ENCODE measurements around the gene NSF.
"Not testable (repeated sequence)": the region's sequence is repeated elsewhere in the genome, so short reads cannot be mapped to it uniquely, and the experiment has no call there.

Gene NSF

GRCh38 chr17:46777943-46778915 is 187.8 kb downstream of the NSF start:
- no peak for DNase-seq

DNA sequence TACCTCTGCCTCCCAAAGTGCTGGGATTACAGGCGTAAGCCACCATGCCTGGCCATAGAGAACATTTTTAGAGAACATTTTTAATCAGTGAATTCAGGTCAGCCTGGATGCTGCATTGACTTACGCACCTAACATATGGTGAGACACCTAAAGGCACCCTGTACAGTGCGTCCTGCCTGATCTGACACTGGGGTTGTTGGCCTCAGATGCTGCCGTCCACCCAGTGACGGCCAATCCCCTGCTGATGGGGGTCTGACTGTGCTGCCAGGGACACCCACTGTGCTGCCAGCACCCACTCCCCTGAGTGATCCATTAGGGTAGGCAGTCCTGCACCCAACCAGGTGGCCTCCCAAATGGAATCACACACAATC is 189.5 kb downstream of the NSF start:
- DNase-seq = no peak

DNA sequence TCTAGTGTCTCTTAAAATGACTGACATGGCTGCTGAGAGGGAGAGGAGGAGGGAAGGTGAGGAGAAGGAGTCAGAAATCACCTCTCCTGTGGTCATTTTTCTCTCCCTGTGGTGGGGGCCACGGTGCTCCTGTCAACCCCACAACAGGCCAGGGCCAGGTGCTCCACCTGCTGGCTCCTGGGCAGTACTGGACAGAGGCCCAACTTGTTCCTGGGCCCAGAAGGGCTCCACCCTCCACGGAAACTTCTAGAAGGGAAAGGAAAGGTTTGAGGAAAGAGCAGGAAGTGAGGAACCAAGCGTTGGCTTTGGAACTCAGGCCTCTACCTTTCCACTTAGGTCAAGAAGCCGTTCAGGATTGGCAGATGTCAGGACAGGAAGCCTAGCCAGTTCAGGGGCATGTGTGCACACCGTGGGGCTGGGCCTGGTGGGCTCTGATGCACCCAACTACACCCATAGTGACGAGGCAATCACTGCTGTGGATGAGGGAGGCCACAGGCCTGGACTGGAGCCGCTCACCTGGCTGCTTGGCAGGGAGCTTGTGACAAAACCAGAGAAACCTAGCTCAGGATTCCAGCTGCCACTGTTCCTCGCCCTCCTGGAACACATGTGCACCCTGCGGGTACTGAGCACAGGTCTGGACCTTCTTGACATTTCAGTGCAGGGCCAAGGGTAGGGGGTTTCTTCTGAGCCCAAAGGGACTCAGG is 191.9 kb downstream of the NSF start:
- no peak for DNase-seq

- DNase-seq = peak; percentile 26
Observed at GRCh38 chr17:46783031-46783593, 192.6 kb downstream of the NSF start.

DNA sequence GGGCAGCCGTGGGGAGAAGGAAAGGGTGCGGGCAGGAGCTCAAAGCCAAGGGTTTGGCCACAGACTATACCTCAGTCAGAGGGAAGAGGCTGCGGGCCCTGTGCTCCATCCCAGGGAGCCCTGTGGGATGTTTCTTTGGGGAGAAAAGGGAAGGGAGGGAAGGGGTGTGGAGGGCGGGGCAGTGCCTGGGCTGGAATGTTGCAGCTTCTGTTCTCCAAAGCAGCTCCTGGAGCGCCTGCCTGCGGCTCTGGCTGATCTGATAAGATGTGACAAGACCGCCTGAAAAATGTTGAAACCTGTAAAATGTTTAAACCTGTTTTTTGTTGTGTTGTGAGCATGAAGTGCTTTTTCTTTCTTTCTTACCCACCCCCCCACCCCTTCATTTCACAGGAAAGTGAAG is 195.2 kb downstream of the NSF start:
- no peak for DNase-seq

DNA sequence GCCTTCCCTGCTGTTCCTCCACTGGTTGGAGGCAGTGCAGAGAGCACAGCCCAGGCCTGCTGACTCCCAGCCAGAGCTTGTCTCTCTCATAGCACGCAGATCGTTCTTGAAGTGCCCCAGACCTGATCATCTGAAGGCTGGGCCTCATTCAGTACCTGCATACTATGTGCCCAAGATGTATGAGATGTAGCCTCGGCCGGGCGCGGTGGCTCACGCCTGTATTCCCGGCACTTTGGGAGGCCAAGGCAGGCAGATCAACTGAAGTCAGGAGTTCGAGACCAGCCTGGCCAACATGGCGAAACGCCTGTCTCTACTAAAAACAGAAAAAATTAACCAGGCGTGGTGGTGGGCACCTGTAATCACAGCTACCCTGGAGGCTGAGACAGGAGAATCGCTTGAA is 197.0 kb downstream of the NSF start:
- DNase-seq = no peak

GRCh38 chr17:46788300-46788699 is 197.8 kb downstream of the NSF start:
- DNase-seq = no peak

GRCh38 chr17:46788796-46789195 is 198.3 kb downstream of the NSF start:
- no peak for DNase-seq

DNA sequence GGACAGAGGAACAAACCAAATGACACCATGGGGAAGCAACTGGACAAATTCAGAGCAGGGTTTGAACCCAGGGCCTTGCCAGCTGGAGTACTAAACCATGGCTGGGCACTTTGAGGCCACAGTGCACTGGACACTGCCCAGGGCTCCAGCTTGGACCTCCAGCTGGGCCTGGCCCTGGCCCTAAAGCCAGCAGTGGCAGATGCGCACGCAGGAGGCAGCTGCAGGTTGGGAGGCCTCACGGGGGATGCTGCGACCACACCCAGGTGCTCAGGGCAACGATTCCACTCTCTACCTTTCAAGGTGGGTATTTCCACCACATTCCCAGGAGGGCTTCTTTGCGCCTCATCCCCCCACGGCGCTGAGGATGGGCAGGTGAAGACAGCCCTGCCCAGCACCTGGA is 199.1 kb downstream of the NSF start:
- no peak for DNase-seq

GRCh38 chr17:46790216-46790615 is 199.7 kb downstream of the NSF start:
- DNase-seq = no peak

GRCh38 chr17:46791531-46791930 is 201.1 kb downstream of the NSF start:
- no peak for DNase-seq

DNA sequence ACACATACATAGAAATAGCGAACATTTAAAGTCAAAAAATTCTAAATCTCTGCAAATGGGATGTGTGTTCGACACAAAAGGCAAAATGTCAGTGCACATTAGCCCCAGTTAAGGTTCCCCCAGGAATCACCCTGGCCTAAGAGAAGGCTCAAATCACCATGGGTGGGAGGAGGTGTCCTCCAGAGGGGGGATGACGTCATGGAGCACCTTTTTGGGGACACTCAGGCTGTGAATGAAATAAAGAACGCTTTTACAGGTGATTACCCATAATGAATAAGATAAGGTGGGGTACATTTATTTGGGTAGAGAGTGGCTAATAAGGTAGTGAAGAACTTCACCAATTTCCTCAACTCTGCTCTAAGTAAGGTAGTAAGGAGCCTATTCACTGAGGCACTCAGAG is 201.6 kb downstream of the NSF start:
- no peak for DNase-seq

DNA sequence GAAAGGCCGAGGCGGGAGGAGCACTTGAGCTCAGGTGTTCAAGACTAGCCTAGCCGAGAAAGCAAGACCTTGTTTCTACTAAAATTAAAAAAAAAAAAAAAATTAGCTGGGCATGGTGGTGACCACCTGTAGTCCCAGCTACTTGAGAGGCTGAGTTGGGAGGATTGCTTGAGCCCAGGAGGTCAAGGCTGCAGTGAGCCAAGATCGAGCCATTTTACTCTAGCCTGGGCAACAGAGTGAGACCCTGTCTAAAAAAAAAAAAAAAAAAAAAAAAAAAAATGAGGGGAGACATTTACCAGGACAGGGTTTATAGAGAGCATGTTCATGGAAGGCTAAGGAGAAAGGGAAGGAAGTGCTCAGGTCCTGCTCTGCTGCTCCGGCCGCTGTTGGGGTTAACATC is 202.6 kb downstream of the NSF start:
- DNase-seq = not testable (repeated sequence)

- DNase-seq = no peak
Observed at GRCh38 chr17:46793541-46793940, 203.1 kb downstream of the NSF start.

DNA sequence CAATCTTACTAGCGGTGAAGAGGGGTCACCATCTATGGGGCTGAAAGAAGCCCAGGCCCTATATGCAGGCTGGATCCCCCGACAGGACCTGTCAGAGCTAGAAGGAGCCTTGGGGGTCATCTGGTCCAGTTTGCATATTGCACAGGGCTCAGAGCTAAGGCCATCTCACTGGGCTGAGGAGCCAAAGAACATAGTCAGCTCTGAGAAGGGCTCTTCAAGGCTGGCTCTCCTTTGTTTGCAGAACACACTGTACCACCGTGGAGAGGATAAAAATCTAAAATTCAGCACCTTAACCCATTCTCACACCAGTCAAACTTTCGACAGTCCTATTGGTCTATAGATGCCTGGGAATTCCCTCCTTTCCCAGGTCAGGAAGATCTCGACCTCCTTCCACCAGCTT is 203.8 kb downstream of the NSF start:
- DNase-seq = no peak

DNA sequence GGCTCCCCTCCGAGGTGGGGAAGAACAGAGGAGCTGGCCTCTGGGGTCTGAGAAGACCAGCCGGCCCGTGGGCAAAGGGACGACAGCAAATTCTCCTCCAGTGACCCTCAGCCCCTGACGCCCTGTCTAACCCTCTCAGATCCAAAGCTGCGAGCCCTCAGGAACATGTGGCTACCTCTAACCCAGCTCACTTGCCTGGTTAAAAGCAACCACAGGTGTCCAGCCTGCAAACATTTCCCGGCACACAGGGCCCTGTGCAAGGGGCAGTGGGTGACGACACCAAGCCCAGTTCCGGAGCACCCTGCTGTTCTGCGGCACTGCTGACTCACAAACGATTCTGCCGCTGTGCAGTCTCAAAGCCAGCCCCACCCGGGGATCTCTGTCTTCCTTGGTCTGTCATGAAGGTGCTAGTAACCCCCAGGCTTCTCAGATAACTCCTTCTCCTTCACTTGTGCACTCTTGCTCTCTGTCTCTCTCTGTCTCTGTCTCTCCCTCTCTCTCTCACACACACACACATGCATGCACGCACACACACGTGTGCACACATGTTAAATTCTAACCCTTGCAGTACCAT is 205.0 kb downstream of the NSF start:
- no peak for DNase-seq

DNA sequence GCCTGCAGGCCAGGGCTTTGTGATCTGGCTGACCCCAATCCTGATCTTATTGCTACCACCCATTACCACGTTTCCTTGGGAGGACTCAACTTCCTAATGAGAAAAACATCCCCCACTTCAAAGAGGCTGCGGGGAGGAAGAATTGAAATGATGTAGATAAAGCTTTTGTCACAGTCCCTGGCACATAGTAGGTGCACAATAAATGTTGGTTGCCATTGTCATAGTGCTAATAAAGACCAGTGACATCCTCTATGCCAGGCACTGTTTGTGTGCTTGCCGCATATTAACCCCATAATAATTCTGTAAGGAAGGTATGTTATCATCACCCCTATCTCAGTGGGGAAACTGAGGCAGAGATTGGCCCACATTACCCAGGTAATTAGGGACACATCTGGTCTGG is 205.6 kb downstream of the NSF start:
- no peak for DNase-seq

GRCh38 chr17:46796524-46796923 is 206.1 kb downstream of the NSF start:
- DNase-seq = no peak

DNA sequence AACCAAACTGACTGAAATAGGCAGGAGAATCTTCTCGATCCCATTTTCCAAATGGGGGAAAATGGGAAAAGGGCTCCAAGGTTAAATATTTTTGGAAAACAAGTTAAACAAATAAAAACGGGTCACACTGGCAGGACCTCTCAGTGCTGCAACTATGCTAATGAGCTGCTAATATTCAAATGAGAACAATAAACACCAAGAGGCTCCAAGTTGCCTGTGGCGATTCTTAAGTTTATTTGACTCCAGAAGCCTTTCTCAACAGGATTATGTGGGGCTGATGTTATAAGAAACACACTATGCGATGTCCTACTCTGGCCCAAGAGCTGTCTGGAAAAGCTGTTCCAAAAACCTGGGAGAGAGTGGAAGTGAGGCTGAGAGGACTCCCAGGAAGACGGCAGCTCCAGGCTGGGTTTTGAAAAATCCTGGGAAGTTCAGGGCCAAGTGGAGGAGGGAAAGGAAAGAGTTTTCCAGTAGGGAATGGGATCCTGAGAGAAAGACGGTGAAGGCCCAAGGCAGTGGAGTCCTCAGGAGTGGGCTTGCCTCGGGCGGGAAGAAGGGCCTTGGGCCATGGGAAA is 206.6 kb downstream of the NSF start:
- no peak for DNase-seq

- DNase-seq = no peak
Observed at GRCh38 chr17:46800573-46800972, 210.1 kb downstream of the NSF start.

DNA sequence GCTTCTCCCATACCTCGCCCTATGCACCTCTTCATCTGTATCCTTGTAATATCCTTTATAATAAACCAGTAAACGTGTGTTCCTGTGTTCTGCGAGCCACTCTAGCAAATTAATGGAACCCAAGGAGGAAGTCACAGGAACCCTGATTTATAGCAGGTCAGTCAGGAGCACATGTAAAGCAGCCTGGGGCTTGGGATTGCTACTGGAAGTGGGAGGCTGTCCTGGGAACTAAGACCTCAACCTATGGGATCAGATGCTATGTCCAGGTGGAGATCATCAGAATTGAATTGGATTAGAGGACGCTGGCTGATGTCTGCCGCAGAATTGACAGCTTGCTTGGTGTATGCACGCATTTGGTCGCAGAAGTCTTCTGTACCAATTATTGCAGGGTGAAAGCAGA is 212.3 kb downstream of the NSF start:
- no peak for DNase-seq

- no peak for DNase-seq
Observed at GRCh38 chr17:46803544-46803943, 213.1 kb downstream of the NSF start.

- DNase-seq = no peak
Observed at GRCh38 chr17:46805771-46806170, 215.3 kb downstream of the NSF start.

All from NCI-H510A treated with DMSO at 0.1 percent for 48 hours (cell line).